Right ventricle myocardium superior (tissue), 1 donor: ENCODE data around the gene DDIT4L. TPM values are rescaled to one million over a fixed set of nuclear protein-coding genes. Genes with fewer than 3 reads are reported as not detected.
"Not testable (repeated sequence)": the region's sequence is repeated elsewhere in the genome, so short reads cannot be mapped to it uniquely, and the experiment has no call there.

Source experiments
- ATAC-seq: fragments of 200-7000 bp; cut with Tn5 transposase; one replicate; pipeline ENCODE4 v1.9.1; 2020; ENCODE audit warnings: mild to moderate bottlenecking; ENCODE audit not compliant: poor library complexity
- DNase-seq: peaks from one replicate; pipeline ENCODE4 v3.0.0-alpha.2; 2020
- intact Hi-C: fragments of 100-400 bp; cut with DNase I; formaldehyde crosslinking; loops from one replicate; pipeline ENCODE4 v1.11.2; 2022
- total RNA-seq: library from RNA; stranded (reverse); fragmentation: NEBNext Ultra II Directional; extraction: Animal tissue kit (Norgen Biotek cat#: 25700); gene quantifications from one replicate; pipeline ENCODE4 v1.2.1, GENCODE V29; 2021
- donor health status: DM: no; HTN: yes; CAD: no; lungs with severe emphysema.

The DDIT4L gene
- total RNA-seq, 1 donor from 2014 or later: 0.46 TPM

DNA sequence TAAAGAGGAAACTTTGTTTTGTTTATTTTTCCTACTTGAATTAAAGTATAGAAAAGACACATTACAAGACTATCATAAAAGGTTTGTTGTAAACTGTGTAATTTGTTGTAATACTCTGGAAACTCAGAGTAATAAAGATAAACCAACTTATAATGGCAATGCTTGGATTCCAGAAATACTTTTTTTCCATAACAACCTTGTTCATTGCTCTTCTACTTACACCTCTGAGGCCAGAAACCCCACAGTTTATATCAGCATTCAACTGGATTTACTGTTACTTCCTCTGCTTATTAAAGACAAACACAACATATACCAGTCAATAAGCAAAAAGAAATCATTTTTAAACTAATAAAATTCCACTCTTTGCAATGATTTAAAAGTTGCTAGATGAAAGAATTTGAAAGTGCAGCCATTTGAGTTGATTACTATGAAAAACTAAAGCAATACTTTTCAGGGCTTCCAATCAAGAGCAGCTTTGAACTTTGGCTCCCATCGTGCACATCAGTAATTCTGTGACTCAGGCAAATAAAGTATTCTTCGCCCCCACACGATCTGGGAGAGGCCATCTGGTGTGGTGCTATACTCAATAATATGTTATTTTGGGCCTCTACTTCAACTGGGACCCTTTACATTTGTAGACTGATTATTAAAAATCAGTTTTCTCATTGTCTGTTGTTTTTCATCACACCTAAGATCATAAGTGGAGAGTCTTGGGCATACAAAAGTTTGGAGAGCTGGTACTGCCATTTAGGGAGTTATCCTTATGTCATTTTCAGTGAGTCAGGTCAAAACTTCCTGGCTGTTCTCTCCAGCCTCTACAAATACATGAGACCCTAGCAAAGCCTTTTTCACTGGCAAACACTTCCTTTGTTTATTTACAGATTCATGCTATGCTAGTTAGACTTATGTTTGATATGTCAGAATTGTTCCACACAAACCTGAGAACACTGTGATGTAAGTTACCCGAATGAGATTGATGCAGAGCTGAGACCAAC lies 20.5 kb downstream of the DDIT4L start:
- intact Hi-C loops: no loop called here
- no peak for ATAC-seq

GRCh38 chr4:100168521-100168920 lies 21.7 kb downstream of the DDIT4L start:
- intact Hi-C loops: no loop called here
- DNase-seq: no peak
- no peak for ATAC-seq

More for the DNA sequence above, 20.5 kb downstream of the DDIT4L start:
- no peak for DNase-seq

- no peak for ATAC-seq
- intact Hi-C loops: no loop called here
- DNase-seq: no peak
These were observed 23.8 kb downstream of the DDIT4L start for GRCh38 chr4:100166297-100167039.

DNA sequence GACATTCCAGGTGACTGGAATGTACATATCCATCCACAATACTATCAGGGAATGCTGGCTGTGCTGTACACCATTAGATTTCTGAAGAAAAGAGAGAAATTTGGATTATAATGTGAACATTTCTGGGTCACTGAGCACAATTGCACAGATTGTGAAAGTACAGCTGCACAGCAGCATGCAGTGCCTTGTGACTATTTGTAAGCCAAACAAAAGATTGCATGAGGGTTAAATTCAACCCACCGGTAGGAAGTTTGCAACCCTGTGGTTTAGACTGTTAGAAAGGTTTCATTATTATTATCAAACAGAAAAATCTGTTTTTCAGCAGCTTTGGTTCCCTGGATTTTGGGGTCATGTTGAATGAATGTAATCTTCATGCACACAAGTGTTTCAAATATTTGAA lies 24.5 kb downstream of the DDIT4L start:
- ATAC-seq (no peak), DNase-seq (no peak)
- intact Hi-C loops: no loop called here

- no peak for DNase-seq
- intact Hi-C loops: no loop called here
- no peak for ATAC-seq
These were observed 25.2 kb downstream of the DDIT4L start for GRCh38 chr4:100164808-100165760.

- ATAC-seq (no peak), DNase-seq (no peak)
- intact Hi-C loops: no loop called here
These were observed 28.1 kb downstream of the DDIT4L start for GRCh38 chr4:100162027-100162685.

- no peak for DNase-seq
- intact Hi-C loops: no loop called here
- ATAC-seq: no peak
These were observed 41.1 kb downstream of the DDIT4L start for GRCh38 chr4:100149190-100149589.

- no peak for ATAC-seq
- no peak for DNase-seq
- intact Hi-C loops: no loop called here
These were observed 42.6 kb downstream of the DDIT4L start for GRCh38 chr4:100147684-100148083.

- DNase-seq (no peak), ATAC-seq (no peak)
- intact Hi-C loops: no loop called here
These were observed 43.1 kb downstream of the DDIT4L start for GRCh38 chr4:100147198-100147597.

DNA sequence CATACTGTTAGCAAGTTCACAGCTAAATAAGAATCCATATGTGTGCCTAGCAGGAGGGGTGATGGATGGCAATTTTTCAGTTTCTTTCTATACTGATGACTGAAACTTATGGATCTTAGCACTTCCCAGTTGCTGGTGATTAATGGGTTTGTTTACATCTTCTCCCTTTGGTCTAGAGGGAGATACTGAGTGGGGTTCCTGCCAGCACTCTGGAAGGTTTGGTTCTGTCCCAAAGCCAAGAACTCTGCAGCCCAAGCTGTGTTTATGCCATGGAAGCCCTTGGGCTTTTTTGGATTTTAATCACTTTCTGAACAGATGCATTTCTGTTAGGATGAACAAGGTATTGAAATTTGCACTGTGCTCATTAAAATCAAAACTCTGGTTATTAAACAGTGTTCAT lies 43.5 kb downstream of the DDIT4L start:
- intact Hi-C loops: no loop called here
- ATAC-seq: no peak
- no peak for DNase-seq

DNA sequence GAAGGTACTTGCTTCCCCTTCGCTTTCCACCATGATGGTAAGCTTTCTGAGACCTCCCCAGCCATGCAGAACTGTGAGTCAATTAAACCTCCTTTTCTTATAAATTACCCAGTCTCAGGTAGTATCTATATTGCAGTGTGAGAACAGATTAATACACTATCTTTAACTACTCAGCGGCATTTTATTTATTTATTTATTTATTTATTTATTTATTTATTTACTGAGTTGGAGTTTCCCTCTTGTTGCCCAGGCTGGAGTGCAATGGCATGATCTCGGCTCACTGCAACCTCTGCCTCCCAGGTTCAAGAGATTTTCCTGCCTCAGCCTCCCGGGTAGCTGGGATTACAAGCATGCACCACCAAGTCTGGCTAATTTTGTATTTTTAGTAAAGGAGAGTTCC lies 52.9 kb downstream of the DDIT4L start:
- intact Hi-C loops, DNase-seq, ATAC-seq: not testable (repeated sequence)

Other genes starting within 250 kb of the DDIT4L start
- gene DNAJB14, start 243.8 kb downstream of the DDIT4L start, total RNA-seq: 18.3 TPM
- gene H2AZ1, start 240.2 kb downstream of the DDIT4L start, total RNA-seq: 80.4 TPM